GM18508 (cell line): ENCODE measurements around the gene TMA16.
"Not testable (repeated sequence)": the region's sequence is repeated elsewhere in the genome, so short reads cannot be mapped to it uniquely, and the experiment has no call there.

Experiments
- ATAC-seq: cut with Tn5 transposase; IDR thresholded peaks from one replicate; pipeline ENCODE4 v1.9.1; 2021; ENCODE audit warnings: moderate number of reproducible peaks; ENCODE audit not compliant: insufficient read depth, unreplicated experiment

TMA16 gene

DNA sequence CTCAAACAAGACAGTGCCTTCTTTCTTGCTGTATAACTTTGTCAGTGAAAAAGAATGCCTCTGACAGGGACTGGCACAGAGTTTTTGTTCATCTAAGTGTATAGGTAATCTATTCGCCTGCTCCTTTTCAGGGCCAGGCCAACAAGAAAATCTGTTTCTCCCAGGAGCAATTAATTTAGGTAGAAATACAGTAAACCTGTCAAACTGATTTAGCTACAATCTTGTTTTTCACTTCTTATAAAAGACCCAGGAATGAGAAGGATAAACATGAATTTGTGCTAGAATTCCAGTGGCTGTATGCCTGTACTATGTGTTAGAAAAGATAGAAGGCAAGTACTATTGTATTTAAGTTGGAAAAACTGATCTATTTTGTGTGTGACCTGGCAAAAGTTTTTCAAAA, 6.1 kb downstream of the TMA16 start:
- ATAC-seq = no peak

DNA sequence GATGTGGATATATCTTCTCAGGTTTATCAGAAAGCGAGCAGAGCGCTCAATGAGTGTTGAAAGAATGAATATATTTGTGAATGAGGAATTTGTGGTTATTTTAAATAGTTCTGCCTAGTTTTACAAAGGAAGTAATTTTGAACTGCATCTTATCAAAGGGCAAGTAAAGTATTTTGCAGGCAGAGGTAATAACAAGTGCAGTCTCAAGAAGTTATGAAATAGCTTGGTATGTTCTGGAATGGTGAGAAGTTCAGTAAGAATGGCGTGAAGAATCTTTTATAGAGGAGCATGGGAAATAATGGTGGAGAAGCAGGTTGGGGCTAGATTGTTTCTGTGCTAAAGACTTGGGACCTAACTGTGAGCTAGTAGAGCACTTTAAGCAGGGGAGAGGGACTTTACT, 10.9 kb downstream of the TMA16 start:
- ATAC-seq = no peak

DNA sequence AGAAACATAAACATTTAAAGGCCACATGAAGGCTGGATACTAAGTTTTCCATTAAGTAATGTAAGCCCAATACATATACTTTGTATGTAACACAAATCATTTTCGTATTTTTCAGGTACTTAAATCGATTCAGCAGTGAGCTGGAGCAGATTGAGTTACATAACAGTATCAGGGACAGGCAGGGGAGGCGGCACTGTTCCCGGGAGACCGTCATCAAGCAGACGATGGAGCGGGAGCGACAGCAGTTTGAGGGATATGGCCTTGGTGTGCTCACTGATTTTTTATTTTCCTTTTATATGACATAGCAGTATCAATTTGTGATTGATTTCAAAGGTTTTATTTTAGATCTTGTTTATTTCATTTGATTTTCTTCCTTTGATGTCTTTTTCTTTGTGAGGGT, 20.7 kb downstream of the TMA16 start:
- ATAC-seq = no peak

DNA sequence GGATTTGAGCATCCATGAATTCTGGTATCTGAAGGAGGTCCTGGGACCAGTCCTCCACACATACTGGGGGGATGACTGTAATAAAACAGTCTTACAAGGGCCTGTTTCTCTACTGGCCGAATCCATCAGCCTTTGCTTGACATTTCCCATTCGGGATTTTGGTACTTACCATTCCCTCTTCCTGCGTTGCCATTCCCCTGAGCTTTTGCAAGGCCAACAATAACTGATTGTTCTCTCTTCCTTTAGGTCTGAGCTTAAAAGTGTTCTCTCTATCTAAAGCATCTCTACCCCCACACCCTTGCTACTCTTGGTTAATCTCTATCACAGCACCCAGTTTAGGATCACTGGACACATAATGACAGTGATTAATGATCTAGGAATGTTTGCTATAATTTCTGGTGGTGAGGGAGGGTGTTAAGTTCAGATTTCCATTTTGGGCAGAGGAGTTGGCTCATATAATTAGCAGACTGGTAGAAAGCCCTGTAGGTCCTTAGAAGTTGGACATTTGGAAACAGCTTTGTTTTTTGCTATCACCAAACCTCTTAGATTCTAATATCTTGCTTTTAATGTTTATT, 29.4 kb downstream of the TMA16 start:
- no peak for ATAC-seq

DNA sequence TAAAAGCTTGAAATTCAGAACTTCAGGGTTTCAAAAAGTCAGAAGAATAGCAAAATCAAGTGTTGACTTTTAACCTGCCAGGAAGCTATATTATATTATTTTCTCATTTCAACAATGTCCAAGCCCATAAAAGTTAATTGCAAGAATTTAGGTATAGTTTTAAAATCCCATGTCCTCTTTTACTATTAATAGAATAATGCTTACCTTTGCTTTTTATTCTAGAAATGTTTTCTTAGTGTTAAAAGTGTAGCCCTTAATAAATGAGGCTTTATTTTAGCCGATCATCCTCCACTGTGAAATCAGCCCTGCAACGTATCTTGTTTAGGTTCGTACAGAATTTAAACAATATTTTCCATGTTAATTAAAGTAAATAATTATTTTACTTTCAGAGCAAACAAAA, 31.5 kb downstream of the TMA16 start:
- ATAC-seq = no peak

DNA sequence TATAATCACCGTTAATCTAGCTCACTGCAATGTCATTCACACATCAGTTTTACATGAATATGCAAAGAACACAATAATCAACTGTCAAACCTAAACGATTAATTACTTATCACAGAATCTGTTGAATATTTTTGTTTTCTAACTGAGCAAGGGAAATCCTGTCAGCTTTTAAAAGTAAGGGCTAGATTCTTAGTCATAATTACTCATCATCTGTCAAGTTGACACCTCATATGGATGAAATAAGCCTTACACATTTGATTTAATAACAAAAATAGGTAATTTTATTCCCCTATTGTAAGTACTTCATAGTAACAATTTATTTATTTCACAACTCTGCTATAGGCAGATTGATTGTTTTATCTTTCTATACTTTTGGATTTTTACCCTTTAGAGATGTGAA, 32.7 kb downstream of the TMA16 start:
- no peak for ATAC-seq

DNA sequence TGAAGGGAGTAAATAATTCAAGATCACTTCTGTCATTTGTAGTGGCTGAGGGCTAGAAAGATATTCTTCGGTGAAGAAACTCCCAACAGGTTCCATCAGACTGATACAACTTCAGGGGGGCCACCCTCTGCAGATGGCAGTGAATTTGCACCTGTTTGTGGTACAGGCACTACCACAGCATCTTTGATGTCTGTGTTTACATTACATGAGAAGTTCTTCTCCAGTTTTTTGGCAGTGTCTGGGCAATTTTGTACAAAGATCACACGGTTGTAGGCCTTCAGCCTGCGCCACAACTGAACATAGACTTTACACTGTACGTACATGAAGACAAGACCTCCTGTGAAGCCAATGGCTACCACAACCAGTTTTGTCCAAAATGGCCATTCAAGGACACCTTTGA, 34.2 kb downstream of the TMA16 start:
- no peak for ATAC-seq

DNA sequence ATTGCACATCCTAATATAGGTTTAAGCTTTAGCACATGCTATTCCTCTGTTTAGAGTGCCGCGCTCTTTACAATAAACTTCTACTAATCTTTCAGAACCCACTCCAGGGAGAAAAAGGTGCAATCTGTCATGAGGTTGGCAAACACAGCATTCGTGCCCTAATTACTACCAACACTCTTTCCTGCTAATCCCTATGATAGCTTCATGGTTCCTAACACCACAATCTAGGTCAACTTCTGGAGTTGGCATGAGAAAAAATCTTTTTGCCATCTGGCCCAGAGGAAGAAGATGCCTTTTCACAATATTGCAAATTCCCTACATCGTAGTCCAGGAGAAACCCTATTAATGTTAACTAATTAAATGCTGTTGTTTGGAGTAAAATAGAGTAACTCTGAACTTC, 39.6 kb downstream of the TMA16 start:
- ATAC-seq = no peak

DNA sequence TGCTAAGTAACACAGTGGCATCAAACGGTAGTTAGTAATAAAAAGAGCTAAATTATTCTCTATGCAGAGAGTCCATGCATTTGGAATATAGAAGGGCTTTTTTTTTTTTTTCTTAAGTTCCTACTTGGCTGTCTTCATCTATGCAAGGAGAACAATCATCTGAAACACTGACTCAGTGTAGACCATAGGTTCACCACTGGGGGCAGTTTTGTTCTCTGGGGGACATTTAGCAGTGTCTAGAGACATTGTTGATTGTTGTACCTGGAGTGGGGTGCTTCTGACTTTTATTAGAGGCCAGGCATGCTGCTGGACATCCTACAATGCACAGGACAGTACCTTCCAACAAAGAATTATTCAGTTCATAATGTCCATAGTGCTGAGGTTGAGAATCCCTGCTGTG, 41.2 kb downstream of the TMA16 start:
- ATAC-seq = no peak

DNA sequence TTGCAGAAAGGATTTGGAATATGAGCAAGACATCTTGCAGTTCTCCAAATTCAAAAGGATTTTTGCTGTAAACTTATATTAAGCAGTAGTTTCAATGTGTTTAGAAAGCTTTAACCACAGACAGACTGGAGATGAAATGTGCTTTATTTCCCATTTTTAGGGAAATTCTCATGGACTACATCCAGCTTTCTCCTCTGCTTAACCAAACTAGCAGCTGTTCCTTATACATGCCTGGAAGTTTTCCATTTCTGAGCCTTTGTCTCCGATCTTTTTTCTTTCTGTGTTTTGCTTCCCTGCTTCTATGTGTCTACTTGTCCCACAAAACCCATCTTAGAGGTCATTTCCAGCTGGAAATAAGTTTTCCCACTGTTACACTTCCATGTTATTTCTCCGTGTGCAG, 41.6 kb downstream of the TMA16 start:
- ATAC-seq = no peak

DNA sequence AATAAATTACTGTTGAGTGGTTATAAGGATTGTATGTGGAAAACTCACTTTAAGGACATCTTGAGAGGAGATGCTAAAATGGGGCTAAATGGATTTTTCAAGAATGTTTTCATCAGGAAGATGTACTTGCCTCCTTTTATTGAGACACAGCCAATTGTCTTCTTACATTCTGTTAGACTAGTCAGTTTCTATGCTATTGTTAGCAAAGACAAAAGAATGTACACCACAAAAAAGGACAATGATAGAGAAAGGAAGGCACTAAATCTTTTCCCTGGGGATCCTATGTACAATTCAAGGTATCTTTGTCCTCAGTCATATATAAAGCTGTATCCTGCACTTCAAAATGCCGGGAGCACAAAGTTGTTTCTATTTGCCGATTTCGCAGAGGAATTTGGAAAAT, 42.6 kb downstream of the TMA16 start:
- ATAC-seq = no peak

DNA sequence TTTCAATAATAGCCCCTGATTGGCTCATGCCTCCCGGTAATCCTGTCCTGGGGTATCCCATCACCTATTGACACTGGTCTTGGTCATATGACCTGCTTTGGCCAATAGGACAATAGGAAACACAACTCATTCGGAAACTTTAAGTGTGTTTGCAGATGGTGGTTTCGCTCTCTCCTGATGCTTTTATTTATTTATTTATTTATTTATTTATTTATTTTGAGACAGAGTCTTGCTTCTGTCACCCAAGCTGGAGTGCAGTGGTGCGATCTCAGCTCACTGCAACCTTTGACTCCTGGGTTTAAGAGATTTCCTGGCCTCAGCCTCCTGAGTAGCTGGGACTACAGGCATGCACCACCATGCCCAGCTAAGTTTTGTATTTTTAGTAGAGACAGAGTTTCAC, 44.3 kb downstream of the TMA16 start:
- not testable (repeated sequence) for ATAC-seq

DNA sequence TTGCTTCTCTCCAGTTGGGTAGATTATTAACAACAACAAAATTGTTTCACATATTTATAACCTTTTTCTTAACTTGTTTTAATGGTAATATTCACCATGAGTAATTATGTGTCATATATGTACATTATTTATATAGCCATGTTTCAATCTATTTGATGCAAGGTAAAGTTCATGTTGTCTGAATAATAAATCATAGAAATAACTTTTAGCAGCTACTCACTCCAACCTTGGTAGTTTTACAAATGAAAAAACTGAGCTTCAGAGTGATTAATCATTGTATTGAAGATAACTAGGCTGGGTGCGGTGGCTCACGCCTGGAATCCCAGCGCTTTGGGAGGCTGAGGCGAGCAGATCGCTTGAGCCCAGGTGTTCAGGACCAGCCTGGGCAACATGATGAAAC, 46.0 kb downstream of the TMA16 start:
- no peak for ATAC-seq

DNA sequence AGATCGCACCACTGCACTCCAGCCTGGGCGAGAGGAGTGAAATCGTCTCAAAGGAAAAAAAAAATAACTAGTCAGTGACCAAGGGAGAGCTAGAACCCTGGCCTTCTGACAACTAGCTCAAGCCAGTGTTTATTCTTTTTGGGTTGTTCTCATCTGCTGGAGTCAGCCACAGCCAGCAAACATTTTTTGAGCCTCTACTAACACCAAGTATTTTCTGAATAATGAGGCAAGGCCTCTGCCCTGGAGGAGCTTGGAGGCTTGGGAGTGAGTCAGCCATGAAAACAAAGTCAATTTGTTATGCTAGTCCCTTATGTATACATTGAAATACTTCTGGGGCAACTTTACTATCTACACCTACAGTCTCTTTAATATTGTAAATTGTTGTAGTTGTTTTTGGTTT, 46.5 kb downstream of the TMA16 start:
- ATAC-seq = no peak

DNA sequence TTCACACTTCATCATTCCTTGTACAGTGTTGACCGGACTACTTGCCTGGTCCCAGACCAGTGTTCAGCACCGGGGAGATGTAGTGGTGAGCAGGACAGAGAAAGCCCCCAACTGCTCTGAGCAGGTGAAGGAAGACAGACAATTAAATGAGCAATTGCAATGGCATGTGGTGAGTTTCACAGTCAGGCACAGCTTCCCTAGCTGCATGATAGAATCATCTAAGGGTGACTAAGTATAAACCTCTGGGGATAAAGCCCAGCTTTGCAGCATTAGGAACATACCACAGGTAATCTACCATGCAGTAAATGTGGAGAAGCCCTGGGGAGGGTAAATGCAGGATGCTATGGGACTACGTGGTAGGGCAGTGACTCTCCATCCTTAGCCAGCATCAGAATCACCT, 47.8 kb downstream of the TMA16 start:
- ATAC-seq = no peak

DNA sequence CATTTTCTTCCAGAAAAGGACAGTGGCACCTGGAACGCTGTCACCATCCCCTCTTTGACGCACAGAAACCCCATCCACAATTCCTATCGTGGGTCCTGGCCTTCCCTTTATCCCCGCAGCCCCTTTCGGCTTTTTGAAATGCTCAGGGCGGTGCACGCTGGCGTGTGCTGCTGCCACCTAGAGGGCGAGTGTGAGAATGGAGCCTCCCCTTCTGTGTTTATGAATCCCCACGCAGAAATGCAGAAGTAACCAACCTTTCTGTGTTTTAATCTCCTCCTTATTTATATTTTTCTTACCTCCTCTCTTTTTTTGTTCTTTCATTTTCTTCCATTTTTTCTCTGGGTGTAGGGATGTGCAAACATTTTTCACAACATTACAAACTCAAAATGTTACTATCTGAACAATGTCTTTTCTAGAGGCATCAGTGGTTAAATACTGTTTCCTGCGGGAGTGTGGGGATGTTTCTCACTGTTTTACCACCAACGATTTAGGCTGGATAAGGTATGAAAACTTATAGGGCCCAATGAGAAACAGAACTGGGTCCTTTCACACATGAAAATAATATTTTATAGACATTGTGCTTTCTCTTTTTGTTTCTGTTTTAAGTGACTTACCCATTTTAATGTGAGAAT, 50.0 kb downstream of the TMA16 start:
- ATAC-seq = peak; percentile 75

DNA sequence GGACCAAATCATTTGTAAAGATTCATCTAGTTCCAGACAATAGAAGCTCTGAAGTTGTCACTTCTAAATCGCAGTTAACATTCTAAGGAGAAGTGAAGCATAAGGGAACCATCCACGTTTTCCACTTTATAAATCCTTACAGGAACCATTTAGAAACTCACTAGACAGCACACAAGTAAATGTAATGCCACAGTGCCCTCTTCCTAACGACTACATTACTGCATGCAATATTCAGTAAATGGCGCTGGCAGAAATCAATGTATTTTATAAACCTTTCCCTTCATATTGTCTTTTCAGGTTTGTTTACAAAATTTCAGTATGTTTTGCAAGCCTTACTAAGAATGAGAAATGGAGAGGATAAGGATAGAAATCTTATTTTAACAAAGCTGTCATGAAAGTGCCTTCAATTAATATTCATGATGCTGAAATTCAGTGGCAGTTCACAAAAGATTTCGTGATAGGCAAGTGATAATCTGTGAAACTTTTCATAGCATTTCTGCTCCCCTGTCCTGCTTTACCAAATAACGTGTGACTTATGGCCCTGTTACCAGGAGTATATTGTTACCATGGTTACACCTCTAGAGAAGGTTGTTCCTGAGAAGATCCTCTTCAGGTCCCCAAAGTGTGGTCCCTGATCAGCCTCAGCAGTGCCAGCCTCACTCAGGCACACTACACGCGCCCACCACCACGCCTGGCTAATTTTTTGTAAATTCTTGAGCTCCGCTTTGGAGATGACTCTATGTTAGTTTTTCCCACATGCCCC, 54.2 kb downstream of the TMA16 start:
- no peak for ATAC-seq

DNA sequence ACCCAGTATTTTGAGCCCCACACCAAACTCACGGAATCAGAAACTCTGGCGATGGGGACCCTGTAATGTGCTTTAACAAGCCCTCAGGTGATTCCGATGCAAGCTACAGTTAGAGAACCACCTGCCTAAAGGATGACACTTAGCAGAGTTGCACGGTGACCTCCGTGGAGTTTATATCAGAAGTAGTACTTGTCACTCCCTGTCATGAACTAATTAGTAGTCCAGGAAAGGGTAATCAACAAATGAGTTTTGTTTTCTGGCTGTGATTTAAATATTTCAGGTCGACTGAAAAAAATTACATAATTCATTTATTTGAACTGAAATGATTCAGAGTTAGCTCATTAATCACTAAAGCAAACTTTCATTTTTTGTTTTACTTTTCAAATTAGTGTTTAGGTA, 56.4 kb downstream of the TMA16 start:
- ATAC-seq = no peak

DNA sequence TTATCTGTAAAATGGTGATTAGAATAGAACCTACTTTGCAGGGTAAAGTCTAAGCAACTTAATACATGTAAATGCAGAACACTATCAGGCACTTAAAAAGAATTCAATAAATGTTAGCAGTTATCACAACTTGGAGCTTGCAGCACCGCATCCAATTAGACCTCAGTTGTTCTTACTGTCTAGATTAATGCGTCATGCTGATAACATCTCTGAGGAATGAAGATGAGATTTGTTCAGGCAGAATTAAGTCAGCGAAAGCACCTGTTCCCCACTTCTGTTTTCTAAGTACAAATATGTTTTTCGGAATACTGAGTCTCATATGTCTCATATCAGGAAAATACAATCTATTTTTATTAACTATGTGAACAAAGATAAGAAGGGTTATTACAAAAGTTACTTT, 58.7 kb downstream of the TMA16 start:
- no peak for ATAC-seq

DNA sequence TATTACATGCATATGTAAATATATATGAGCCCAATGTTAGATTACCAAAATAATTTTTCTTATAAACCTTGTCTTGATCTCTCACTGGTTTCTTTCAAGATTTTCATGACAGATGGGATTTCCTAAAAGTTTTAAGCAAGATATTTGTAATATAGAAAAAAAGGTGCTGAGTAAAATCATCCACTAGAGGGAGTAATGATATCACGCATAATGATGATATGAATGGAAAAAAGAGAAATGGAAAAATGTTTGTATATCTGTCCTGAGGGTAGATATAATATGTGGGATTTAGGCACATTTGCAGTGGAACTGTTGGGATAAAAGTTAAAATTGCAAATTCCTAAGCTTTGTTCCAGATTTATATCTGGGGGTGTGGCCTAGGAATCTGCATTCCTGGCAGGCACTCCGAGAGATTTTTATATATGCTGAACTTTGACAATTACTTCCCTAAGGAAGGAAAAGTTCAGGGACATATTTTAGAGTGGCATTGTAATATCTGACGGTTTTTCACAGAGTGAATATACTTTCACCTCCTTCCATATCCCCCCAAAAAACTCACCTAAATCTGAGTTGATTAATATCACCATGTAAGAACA, 60.5 kb downstream of the TMA16 start:
- ATAC-seq = no peak

DNA sequence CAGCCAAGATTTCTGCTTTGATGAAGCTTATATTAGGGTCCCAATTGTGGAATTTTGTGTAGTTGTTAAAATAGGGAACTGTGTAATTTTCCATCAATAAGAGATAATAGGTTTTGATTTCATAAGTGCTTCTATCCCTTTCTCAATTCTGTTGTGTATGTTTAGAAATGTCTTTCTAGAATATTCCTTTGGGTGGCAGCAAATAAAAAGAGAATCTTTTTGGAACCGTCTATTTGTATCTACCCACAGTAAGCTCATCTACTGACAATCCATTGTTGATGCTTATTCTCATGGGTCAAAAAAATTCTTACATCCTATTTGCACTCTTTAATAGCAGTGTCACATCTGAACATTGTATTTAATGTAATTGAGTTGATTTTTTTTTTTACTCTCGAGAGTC, 61.7 kb downstream of the TMA16 start:
- no peak for ATAC-seq
